Gastroesophageal sphincter (tissue), 3 donors: ENCODE data around the gene ADCY9.

Experiments
- POLR2A ChIP-seq, 2 donors: fragments of 450-650 bp; IDR thresholded peaks; one replicate each; pipeline ENCODE4 v1.6.1; 2017; ENCODE audit warnings: antibody characterized with exemption in 2 of 2, mild to moderate bottlenecking in 2 of 2, moderate library complexity in 1 of 2
- POLR2AphosphoS5 ChIP-seq: sonication (generic); formaldehyde crosslinking; IDR thresholded peaks from one replicate; pipeline ENCODE4 v1.6.1; 2017; ENCODE audit warnings: antibody characterized with exemption
- TF ChIP-seq, protein P1 (sequence below), 4 experiments: fragments of 200-600 bp in 2 of 4; fragments of 450-650 bp in 2 of 4; sonication (generic) in 1 of 4; IDR thresholded peaks; one replicate each; pipeline ENCODE4 v1.5.1; 2017 to 2019; ENCODE audit warnings: antibody characterized with exemption in 4 of 4, mild to moderate bottlenecking in 2 of 4, moderate library complexity in 2 of 4

- TF ChIP-seq, protein P1, sequence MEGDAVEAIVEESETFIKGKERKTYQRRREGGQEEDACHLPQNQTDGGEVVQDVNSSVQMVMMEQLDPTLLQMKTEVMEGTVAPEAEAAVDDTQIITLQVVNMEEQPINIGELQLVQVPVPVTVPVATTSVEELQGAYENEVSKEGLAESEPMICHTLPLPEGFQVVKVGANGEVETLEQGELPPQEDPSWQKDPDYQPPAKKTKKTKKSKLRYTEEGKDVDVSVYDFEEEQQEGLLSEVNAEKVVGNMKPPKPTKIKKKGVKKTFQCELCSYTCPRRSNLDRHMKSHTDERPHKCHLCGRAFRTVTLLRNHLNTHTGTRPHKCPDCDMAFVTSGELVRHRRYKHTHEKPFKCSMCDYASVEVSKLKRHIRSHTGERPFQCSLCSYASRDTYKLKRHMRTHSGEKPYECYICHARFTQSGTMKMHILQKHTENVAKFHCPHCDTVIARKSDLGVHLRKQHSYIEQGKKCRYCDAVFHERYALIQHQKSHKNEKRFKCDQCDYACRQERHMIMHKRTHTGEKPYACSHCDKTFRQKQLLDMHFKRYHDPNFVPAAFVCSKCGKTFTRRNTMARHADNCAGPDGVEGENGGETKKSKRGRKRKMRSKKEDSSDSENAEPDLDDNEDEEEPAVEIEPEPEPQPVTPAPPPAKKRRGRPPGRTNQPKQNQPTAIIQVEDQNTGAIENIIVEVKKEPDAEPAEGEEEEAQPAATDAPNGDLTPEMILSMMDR (IDR thresholded peaks at IDR 0.05) = no peak
- TF ChIP-seq POLR2AphosphoS5 = no peak
- no peak for TF ChIP-seq POLR2A (IDR thresholded peaks at IDR 0.05)
These were observed 67.8 kb downstream of the ADCY9 start for GRCh38 chr16:4048481-4048880.
